Kidney capillary endothelial cell (primary cell): ENCODE results near the gene NIPAL3.

Experiments
- DNase-seq: peaks from one replicate; pipeline ENCODE4 v3.0.0-alpha.2; 2018; ENCODE audit warnings: low spot score

The NIPAL3 gene

GRCh38 chr1:24390924-24391782, 24.4 kb upstream of the NIPAL3 start:
- peak; percentile 79 for DNase-seq

GRCh38 chr1:24391882-24392603, 23.6 kb upstream of the NIPAL3 start:
- DNase-seq = no peak

- DNase-seq = no peak
Measured at GRCh38 chr1:24392604-24392946, 23.0 kb upstream of the NIPAL3 start.

GRCh38 chr1:24392982-24393650, 22.5 kb upstream of the NIPAL3 start:
- DNase-seq = no peak

GRCh38 chr1:24393892-24394291, 21.7 kb upstream of the NIPAL3 start:
- DNase-seq = peak; percentile 71

GRCh38 chr1:24400065-24400464, 15.5 kb upstream of the NIPAL3 start:
- no peak for DNase-seq

GRCh38 chr1:24403806-24404205, 11.8 kb upstream of the NIPAL3 start:
- no peak for DNase-seq

- no peak for DNase-seq
Measured at GRCh38 chr1:24406788-24407187, 8.8 kb upstream of the NIPAL3 start.

- DNase-seq = no peak
Measured at GRCh38 chr1:24409535-24409934, 6.1 kb upstream of the NIPAL3 start.

- DNase-seq = no peak
Measured at GRCh38 chr1:24410750-24411149, 4.9 kb upstream of the NIPAL3 start.

- DNase-seq = peak; percentile 77
Measured at GRCh38 chr1:24411963-24412362, 3.6 kb upstream of the NIPAL3 start.

GRCh38 chr1:24412408-24412807, 3.2 kb upstream of the NIPAL3 start:
- DNase-seq = no peak

- peak; percentile 79 for DNase-seq
Measured at GRCh38 chr1:24413350-24414163, 2.0 kb upstream of the NIPAL3 start, which contains the start of gene STPG1. Gene STPG1, minus strand, starts transcription at chr1:24413782. Its CDS starts 12,394 bp downstream, at chr1:24401388.

GRCh38 chr1:24414775-24415333, 748 bp upstream of the NIPAL3 start:
- no peak for DNase-seq

- no peak for DNase-seq
Measured at GRCh38 chr1:24415910-24416665, 486 bp downstream of the NIPAL3 start.

GRCh38 chr1:24416666-24417391, 1.2 kb downstream of the NIPAL3 start:
- DNase-seq = no peak

- no peak for DNase-seq
Measured at GRCh38 chr1:24417681-24418080, 2.1 kb downstream of the NIPAL3 start.

GRCh38 chr1:24418898-24419628, 3.5 kb downstream of the NIPAL3 start:
- DNase-seq = no peak

- no peak for DNase-seq
Measured at GRCh38 chr1:24420547-24420946, 4.9 kb downstream of the NIPAL3 start.
